CD14-positive monocyte (primary cell): ENCODE measurements around the gene ITIH1. TPM values are rescaled to one million over a fixed set of nuclear protein-coding genes. Genes with fewer than 3 reads are reported as not detected.

Source experiments
- DNase-seq, 3 donors: peaks; one replicate each; pipeline ENCODE4 v3.0.0-alpha.2; 2011 to 2022
- H2AFZ ChIP-seq: 2 replicates; pipeline ENCODE4 v1.6.0; 2012; ENCODE audit warnings: mild to moderate bottlenecking, low read depth, low read length, inconsistent platforms; ENCODE audit not compliant: insufficient read depth, poor library complexity, severe bottlenecking
- H3K27ac ChIP-seq, 2 donors: 1 replicate in 1 of 2; 2 replicates in 1 of 2; pipeline ENCODE4 v1.5.1; 2012 to 2013; ENCODE audit warnings: low read length in 2 of 2, control low read depth in 1 of 2, inconsistent platforms in 1 of 2, low read depth in 1 of 2, mild to moderate bottlenecking in 1 of 2
- H3K27me3 ChIP-seq, 2 donors: one replicate each; pipeline versions ENCODE4 v1.6.0 to v1.6.1; 2011 to 2013; ENCODE audit warnings: low read length in 2 of 2; ENCODE audit not compliant: control insufficient read depth in 2 of 2, insufficient read depth in 2 of 2
- H3K36me3 ChIP-seq, 2 donors: replicated peaks in 1 of 2; 1 replicate in 1 of 2; 2 replicates in 1 of 2; pipeline versions ENCODE4 v1.5.1 to v1.6.1; 2012 to 2013; ENCODE audit warnings: low read length in 2 of 2, control low read depth in 1 of 2, inconsistent platforms in 1 of 2, mild to moderate bottlenecking in 1 of 2; ENCODE audit not compliant: insufficient read depth in 2 of 2, control insufficient read depth in 1 of 2
- H3K4me1 ChIP-seq, 2 donors: 1 replicate in 1 of 2; 2 replicates in 1 of 2; pipeline versions ENCODE4 v1.5.1 to v1.6.1; 2012 to 2013; ENCODE audit warnings: low read length in 2 of 2, control low read depth in 1 of 2, inconsistent platforms in 1 of 2, mild to moderate bottlenecking in 1 of 2, moderate library complexity in 1 of 2; ENCODE audit not compliant: insufficient read depth in 2 of 2, control insufficient read depth in 1 of 2
- H3K4me2 ChIP-seq: replicated peaks from 2 replicates; pipeline ENCODE3; 2012; ENCODE audit warnings: low read length, moderate library complexity, mild to moderate bottlenecking; ENCODE audit not compliant: poor library complexity, severe bottlenecking; ENCODE audit errors: extremely low read depth
- H3K4me3 ChIP-seq, 3 experiments: fragments of 200-600 bp in 1 of 3; sonication (generic) in 1 of 3; replicated peaks in 1 of 3; 1 replicate in 2 of 3; 2 replicates in 1 of 3; pipeline ENCODE4 v1.5.1; 2011 to 2013; ENCODE audit warnings: low read length in 3 of 3, mild to moderate bottlenecking in 3 of 3, control low read depth in 2 of 3, low read depth in 2 of 3, inconsistent platforms in 1 of 3, moderate library complexity in 1 of 3
- H3K79me2 ChIP-seq: 2 replicates; pipeline ENCODE4 v1.6.0; 2012; ENCODE audit warnings: mild to moderate bottlenecking, control low read depth, inconsistent platforms, low read length, moderate library complexity; ENCODE audit not compliant: insufficient read depth
- H3K9ac ChIP-seq: 2 replicates; pipeline ENCODE4 v1.6.0; 2017; ENCODE audit warnings: low read length, mild to moderate bottlenecking; ENCODE audit not compliant: insufficient read depth, poor library complexity, severe bottlenecking
- H3K9me3 ChIP-seq, 2 donors: replicated peaks in 1 of 2; 1 replicate in 1 of 2; 2 replicates in 1 of 2; pipeline versions ENCODE4 v1.5.1 to v1.6.1; 2012 to 2013; ENCODE audit warnings: low read length in 2 of 2, control low read depth in 1 of 2; ENCODE audit not compliant: control insufficient read depth in 1 of 2, insufficient read depth in 1 of 2
- H4K20me1 ChIP-seq: 2 replicates; pipeline ENCODE4 v1.6.0; 2012; ENCODE audit warnings: mild to moderate bottlenecking, low read length, control low read depth, moderate library complexity; ENCODE audit not compliant: insufficient read depth
- H3K27ac Mint-ChIP-seq, 7 donors: one replicate each; pipeline ENCODE4 v1.8.0; 2020; ENCODE audit warnings: mild to moderate bottlenecking in 7 of 7, mixed read lengths in 7 of 7, moderate library complexity in 6 of 7, inconsistent platforms in 2 of 7
- H3K27me3 Mint-ChIP-seq, 3 donors: one replicate each; pipeline ENCODE4 v1.8.0; 2021 to 2022; ENCODE audit warnings: low read depth in 3 of 3, mild to moderate bottlenecking in 3 of 3, mixed read lengths in 3 of 3, moderate library complexity in 3 of 3, inconsistent platforms in 1 of 3
- H3K36me3 Mint-ChIP-seq, 2 donors: one replicate each; pipeline ENCODE4 v1.8.0; 2020; ENCODE audit warnings: mixed read lengths in 2 of 2, inconsistent platforms in 1 of 2, mild to moderate bottlenecking in 1 of 2
- H3K4me1 Mint-ChIP-seq: one replicate; pipeline ENCODE4 v1.8.0; 2020; ENCODE audit warnings: mild to moderate bottlenecking, mixed read lengths
- H3K4me3 Mint-ChIP-seq, 2 donors: one replicate each; pipeline ENCODE4 v1.8.0; 2020; ENCODE audit warnings: mild to moderate bottlenecking in 2 of 2, mixed read lengths in 2 of 2, moderate library complexity in 1 of 2
- H3K9me3 Mint-ChIP-seq, 7 donors: one replicate each; pipeline ENCODE4 v1.8.0; 2020 to 2022; ENCODE audit warnings: mixed read lengths in 7 of 7, mild to moderate bottlenecking in 6 of 7, moderate library complexity in 6 of 7, inconsistent platforms in 2 of 7
- CTCF ChIP-seq: fragments of 200-600 bp; IDR thresholded peaks from one replicate; pipeline ENCODE4 v1.8.0; 2022; ENCODE audit warnings: antibody characterized with exemption, mild to moderate bottlenecking
- WGBS: methylation state at CpG from one replicate; pipeline ENCODE4 v1.1.5; 2013; ENCODE audit warnings: missing lambda C conversion rate; ENCODE audit not compliant: insufficient coverage; 5-methylcytosine and 5-hydroxymethylcytosine counted together
- intact Hi-C, 2 donors: fragments of 100-400 bp; cut with micrococcal nuclease; formaldehyde crosslinking; loops; one replicate each; pipeline versions ENCODE4 v1.15.0 to v1.15.1; 2023
- polyA plus RNA-seq, 3 donors: library from polyadenylated mRNA; depleted of rRNA in 1 of 3; unstranded in 2 of 3; stranded (reverse) in 1 of 3; fragments of 300-500 nt in 2 of 3; fragments of >200 nt in 1 of 3; fragmentation: Illumina TruSeq in 2 of 3; gene quantifications; 1 replicate in 2 of 3; 2 replicates in 1 of 3; pipeline ENCODE4 v1.2.3, GENCODE V29; 2012 to 2021

The ITIH1 gene
- polyA plus RNA-seq, 3 donors = 0.75 to 4.4 (median 1.3) TPM

DNA sequence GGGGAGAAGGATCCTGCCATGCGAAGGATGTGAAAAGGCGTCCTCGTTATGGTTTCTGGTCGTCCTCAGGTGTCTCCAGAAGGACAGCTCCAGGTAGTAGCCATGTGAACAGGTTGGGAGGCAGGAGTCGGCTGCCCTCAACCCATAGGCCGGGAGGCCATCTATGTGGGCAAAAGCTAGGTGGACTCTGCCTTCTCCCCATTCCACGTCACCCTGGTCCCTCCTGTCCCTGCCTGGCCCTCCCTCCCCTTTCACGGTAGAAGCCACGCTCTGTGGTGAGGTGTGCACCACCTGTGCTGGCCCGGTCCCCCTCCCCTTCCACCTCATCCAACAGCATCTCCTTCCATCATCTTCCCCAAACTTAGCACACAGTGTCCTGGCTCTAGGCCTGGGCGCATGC lies 33.5 kb downstream of the ITIH1 start:
- 85% methylated on average over 6 of the region's 11 CpGs for WGBS
- no peak for DNase-seq
- H3K4me3 Mint-ChIP-seq = no peak overlapping the region
- H3K27me3 Mint-ChIP-seq = peaks cover 0 to 7% (median 2%) of the 10 kb centered on the region in 3 donors
- Histone ChIP-seq H3K4me1 (no peaks in the 10 kb centered on the region), H3K9me3 (no peaks in the 10 kb centered on the region), H3K4me3 (no peak overlapping the region), H3K27ac (no peak overlapping the region), H3K36me3 (no peaks in the 10 kb centered on the region), H3K79me2 (no peaks in the 10 kb centered on the region), H2AFZ (no peak overlapping the region), H3K27me3 (no peaks in the 10 kb centered on the region), H4K20me1 (no peaks in the 10 kb centered on the region), H3K9ac (no peak overlapping the region), H3K4me2 (no peak overlapping the region)
- intact Hi-C loops = no loop called here
- H3K27ac Mint-ChIP-seq = peak overlapping the region in 1 of 7 donors; percentile 60
- H3K36me3 Mint-ChIP-seq = no peaks in the 10 kb centered on the region
- H3K9me3 Mint-ChIP-seq = no peaks in the 10 kb centered on the region
- H3K4me1 Mint-ChIP-seq = peaks cover 5% of the 10 kb centered on the region
- TF ChIP-seq CTCF = no peak

- H2AFZ ChIP-seq = no peak overlapping the region
- H3K27me3 ChIP-seq = no peaks in the 10 kb centered on the region
- Mint-ChIP-seq H3K36me3 (no peaks in the 10 kb centered on the region), H3K9me3 (no peaks in the 10 kb centered on the region), H3K4me3 (no peak overlapping the region), H3K27me3 (peaks cover 0 to 7% (median 2%) of the 10 kb centered on the region in 3 donors), H3K4me1 (peaks cover 5% of the 10 kb centered on the region), H3K27ac (no peak overlapping the region)
- no peaks in the 10 kb centered on the region for H3K9me3 ChIP-seq
- no peak overlapping the region for H3K9ac ChIP-seq
- 93% methylated on average over 5 of the region's 7 CpGs for WGBS
- no peak for DNase-seq
- H3K27ac ChIP-seq = no peak overlapping the region
- H4K20me1 ChIP-seq = no peaks in the 10 kb centered on the region
- no peaks in the 10 kb centered on the region for H3K79me2 ChIP-seq
- no peak overlapping the region for H3K4me2 ChIP-seq
- TF ChIP-seq CTCF = no peak
- intact Hi-C loops = no loop called here
- no peaks in the 10 kb centered on the region for H3K4me1 ChIP-seq
- H3K36me3 ChIP-seq = no peaks in the 10 kb centered on the region
- H3K4me3 ChIP-seq = no peak overlapping the region
These were observed 34.1 kb downstream of the ITIH1 start for GRCh38 chr3:52811452-52812011.
